Measurements from ENCODE around the gene GRIK3.

- TF ChIP-seq POLR2A (IDR thresholded peaks at IDR 0.05; ENCODE audit: low read depth, low read length) (no peak), POLR2AphosphoS5 (IDR thresholded peaks at IDR 0.05; ENCODE audit: low read depth, low read length) (no peak)
Observed at GRCh38 chr1:36843027-36843426, 191.3 kb downstream of the GRIK3 start.

Measured in GM12892 (cell line).